T-cell (primary cell): ENCODE measurements around the gene CREB3. TPM values are rescaled to one million over a fixed set of nuclear protein-coding genes. Genes with fewer than 3 reads are reported as not detected.

ENCODE experiments used
- ATAC-seq, 4 experiments: fragments of 200-7000 bp in 3 of 4; fragments of 150-1000 bp in 1 of 4; cut with Tn5 transposase; replicated peaks in 1 of 4; 1 replicate in 3 of 4; 2 replicates in 1 of 4; pipeline ENCODE4 v1.10.0; 2021; ENCODE audit warnings: moderate library complexity in 3 of 4, mild to moderate bottlenecking in 2 of 4, moderate number of reproducible peaks in 1 of 4
- CTCF ChIA-PET, 2 donors: fragments of 300-600 bp; sonication (Branson Sonifier 250); formaldehyde crosslinking; loops; one replicate each; lab custom pipeline; 2022; ENCODE audit warnings: antibody characterized with exemption in 2 of 2; lab: Charles Lee
- POLR2A ChIA-PET, 2 donors: fragments of 300-600 bp; sonication (Branson Sonifier 250); formaldehyde crosslinking; loops; one replicate each; lab custom pipeline; 2022; ENCODE audit warnings: antibody characterized with exemption in 2 of 2; lab: Charles Lee
- DNase-seq, 35 experiments: peaks; one replicate each; pipeline versions ENCODE4 v3.0.0 to v3.0.0-alpha.2; 2013 to 2023
- H3K27ac ChIP-seq: one replicate; pipeline ENCODE4 v1.5.1; 2013; ENCODE audit warnings: low read length
- H3K27me3 ChIP-seq, 2 experiments: replicated peaks in 1 of 2; 1 replicate in 1 of 2; 2 replicates in 1 of 2; pipeline versions ENCODE4 v1.6.1 to v1.7.0; 2013; ENCODE audit warnings: low read length in 1 of 2, mixed read lengths in 1 of 2; ENCODE audit not compliant: control insufficient read depth in 2 of 2, insufficient read depth in 2 of 2; ENCODE audit errors: extremely low read depth in 1 of 2
- H3K36me3 ChIP-seq, 2 donors: 1 replicate in 1 of 2; 2 replicates in 1 of 2; pipeline versions ENCODE4 v1.6.1 to v1.7.0; 2013; ENCODE audit warnings: low read length in 1 of 2; ENCODE audit not compliant: control insufficient read depth in 2 of 2, insufficient read depth in 1 of 2; ENCODE audit errors: extremely low read depth in 1 of 2
- H3K4me1 ChIP-seq, 2 experiments: 1 replicate in 1 of 2; 2 replicates in 1 of 2; pipeline versions ENCODE4 v1.6.1 to v1.7.0; 2013; ENCODE audit warnings: low read length in 2 of 2, mixed read lengths in 1 of 2; ENCODE audit not compliant: insufficient read depth in 2 of 2, control insufficient read depth in 1 of 2; ENCODE audit errors: extremely low read depth in 1 of 2
- H3K4me3 ChIP-seq, 2 donors: 1 replicate in 1 of 2; 2 replicates in 1 of 2; pipeline versions ENCODE4 v1.5.1 to v1.7.0; 2013; ENCODE audit warnings: mild to moderate bottlenecking in 2 of 2, low read length in 1 of 2, moderate library complexity in 1 of 2; ENCODE audit not compliant: control insufficient read depth in 1 of 2; ENCODE audit errors: extremely low read depth in 1 of 2
- H3K9me3 ChIP-seq: 2 replicates; pipeline ENCODE4 v1.7.0; 2013
- H3K27ac Mint-ChIP-seq, 2 donors: one replicate each; pipeline ENCODE4 v1.8.0; 2020 to 2021; ENCODE audit warnings: mild to moderate bottlenecking in 2 of 2, mixed read lengths in 2 of 2
- H3K27me3 Mint-ChIP-seq, 2 donors: one replicate each; pipeline ENCODE4 v1.8.0; 2021 to 2022; ENCODE audit warnings: mixed read lengths in 2 of 2
- H3K36me3 Mint-ChIP-seq: one replicate; pipeline ENCODE4 v1.8.0; 2021; ENCODE audit warnings: mixed read lengths
- H3K4me1 Mint-ChIP-seq, 3 donors: one replicate each; pipeline ENCODE4 v1.8.0; 2020 to 2022; ENCODE audit warnings: mixed read lengths in 3 of 3, mild to moderate bottlenecking in 1 of 3
- H3K4me3 Mint-ChIP-seq, 3 donors: one replicate each; pipeline ENCODE4 v1.8.0; 2020 to 2022; ENCODE audit warnings: mild to moderate bottlenecking in 3 of 3, mixed read lengths in 3 of 3, moderate library complexity in 3 of 3
- H3K9me3 Mint-ChIP-seq, 3 donors: one replicate each; pipeline ENCODE4 v1.8.0; 2020 to 2022; ENCODE audit warnings: mixed read lengths in 3 of 3
- WGBS: methylation state at CpG from one replicate; pipeline ENCODE4 v1.1.5; 2013; ENCODE audit warnings: missing lambda C conversion rate; ENCODE audit not compliant: insufficient coverage; 5-methylcytosine and 5-hydroxymethylcytosine counted together
- total RNA-seq, 35 experiments: library from RNA in 6 of 35; stranded (reverse) in 6 of 35; fragments of 120-200 nt in 1 of 35; gene quantifications; one replicate each; pipeline versions ENCODE4 v1.2.1 to v1.2.4 and lab custom pipeline; 2013 to 2026

The CREB3 gene
- total RNA-seq, 5 donors from 2014 or later (not counting 1 experiment from before 2014, with no cell fraction given), result 15.9 to 22.6 (median 19.3) TPM

GRCh38 chr9:35717132-35717870, 15.2 kb upstream of the CREB3 start:
- H3K4me3 ChIP-seq, result no peak overlapping the region
- H3K36me3 Mint-ChIP-seq, result peaks cover 69% of the 10 kb centered on the region
- H3K9me3 Mint-ChIP-seq, result no peaks in the 10 kb centered on the region
- H3K36me3 ChIP-seq, result peaks cover 45 to 97% of the 10 kb centered on the region in 2 donors
- H3K9me3 ChIP-seq, result no peaks in the 10 kb centered on the region
- 94% methylated on average over 12 of the region's 14 CpGs for WGBS
- no peak overlapping the region for H3K27ac Mint-ChIP-seq
- H3K4me1 ChIP-seq, result no peaks in the 10 kb centered on the region
- H3K27ac ChIP-seq, result no peak overlapping the region
- H3K27me3 Mint-ChIP-seq, result no peaks in the 10 kb centered on the region
- H3K4me1 Mint-ChIP-seq, result peaks cover 0 to 10% (median 3%) of the 10 kb centered on the region in 3 donors
- ChIA-PET CTCF (no interaction called here), POLR2A (interaction anchor here in 1 of 2 donors (0.5 kb wide), 1 partner anchor 546 kb away, joined by 6 read pairs; no protein-coding TSS in a partner anchor)
- ATAC-seq, result no peak
- no peaks in the 10 kb centered on the region for H3K27me3 ChIP-seq
- DNase-seq, result no peak
- H3K4me3 Mint-ChIP-seq, result no peak overlapping the region

- DNase-seq (peak in 1 of 35 experiments; percentile 9), ATAC-seq (no peak)
- WGBS, result 92% methylated on average over 10 of the region's 15 CpGs
- Mint-ChIP-seq H3K27ac (no peak overlapping the region), H3K27me3 (no peaks in the 10 kb centered on the region), H3K4me3 (no peak overlapping the region), H3K36me3 (peaks cover 70% of the 10 kb centered on the region), H3K9me3 (no peaks in the 10 kb centered on the region), H3K4me1 (peaks cover 0 to 13% (median 3%) of the 10 kb centered on the region in 3 donors)
- no peaks in the 10 kb centered on the region for H3K9me3 ChIP-seq
- H3K27me3 ChIP-seq, result no peaks in the 10 kb centered on the region
- POLR2A ChIA-PET, result no interaction called here
- CTCF ChIA-PET, result no interaction called here
- H3K27ac ChIP-seq, result no peak overlapping the region
- no peak overlapping the region for H3K4me3 ChIP-seq
- no peaks in the 10 kb centered on the region for H3K4me1 ChIP-seq
- peaks cover 51 to 100% of the 10 kb centered on the region in 2 donors for H3K36me3 ChIP-seq
Measured at GRCh38 chr9:35718721-35719511, 13.6 kb upstream of the CREB3 start.

- no peaks in the 10 kb centered on the region for H3K27me3 ChIP-seq
- no peak overlapping the region for H3K27ac ChIP-seq
- Mint-ChIP-seq H3K4me1 (peaks cover 0 to 13% (median 3%) of the 10 kb centered on the region in 3 donors), H3K36me3 (peaks cover 70% of the 10 kb centered on the region), H3K4me3 (no peak overlapping the region), H3K27me3 (no peaks in the 10 kb centered on the region), H3K9me3 (no peaks in the 10 kb centered on the region), H3K27ac (no peak overlapping the region)
- 100% methylated on average over 1 of the region's 4 CpGs for WGBS
- DNase-seq, result no peak
- H3K4me1 ChIP-seq, result no peaks in the 10 kb centered on the region
- ATAC-seq, result no peak
- H3K4me3 ChIP-seq, result no peak overlapping the region
- H3K36me3 ChIP-seq, result peaks cover 51 to 100% of the 10 kb centered on the region in 2 donors
- H3K9me3 ChIP-seq, result no peaks in the 10 kb centered on the region
- ChIA-PET CTCF (interaction anchor here in 1 of 2 donors (0.5 kb wide), 1 partner anchor 70 kb away, joined by 4 read pairs; no protein-coding TSS in a partner anchor), POLR2A (no interaction called here)
Measured at GRCh38 chr9:35719546-35719945, 12.9 kb upstream of the CREB3 start.

- H3K36me3 Mint-ChIP-seq, result peaks cover 52% of the 10 kb centered on the region
- ATAC-seq (no peak), DNase-seq (no peak)
- CTCF ChIA-PET, result no interaction called here
- H3K27ac Mint-ChIP-seq, result no peak overlapping the region
- peaks cover 6 to 13% (median 7%) of the 10 kb centered on the region in 3 donors for H3K4me1 Mint-ChIP-seq
- Histone ChIP-seq H3K4me1 (peaks cover 16 to 23% of the 10 kb centered on the region in 2 experiments), H3K27ac (no peak overlapping the region), H3K27me3 (no peaks in the 10 kb centered on the region), H3K4me3 (no peak overlapping the region), H3K9me3 (no peaks in the 10 kb centered on the region), H3K36me3 (peaks cover 33 to 81% of the 10 kb centered on the region in 2 donors)
- no CpG with 5 or more reads among the region's 2 CpGs for WGBS
- POLR2A ChIA-PET, result no interaction called here
- H3K4me3 Mint-ChIP-seq, result no peak overlapping the region
- no peaks in the 10 kb centered on the region for H3K9me3 Mint-ChIP-seq
- H3K27me3 Mint-ChIP-seq, result no peaks in the 10 kb centered on the region
Measured at GRCh38 chr9:35723426-35723825, 9.0 kb upstream of the CREB3 start.

GRCh38 chr9:35723908-35724307, 8.6 kb upstream of the CREB3 start:
- POLR2A ChIA-PET, result no interaction called here
- Mint-ChIP-seq H3K4me1 (peaks cover 6 to 13% (median 7%) of the 10 kb centered on the region in 3 donors), H3K4me3 (no peak overlapping the region), H3K9me3 (no peaks in the 10 kb centered on the region), H3K27me3 (no peaks in the 10 kb centered on the region), H3K27ac (no peak overlapping the region), H3K36me3 (peaks cover 50% of the 10 kb centered on the region)
- Histone ChIP-seq H3K4me3 (no peak overlapping the region), H3K4me1 (peaks cover 20 to 27% of the 10 kb centered on the region in 2 experiments), H3K36me3 (peaks cover 32 to 76% of the 10 kb centered on the region in 2 donors), H3K9me3 (no peaks in the 10 kb centered on the region), H3K27me3 (no peaks in the 10 kb centered on the region), H3K27ac (no peak overlapping the region)
- 100% methylated on average over 4 of the region's 8 CpGs for WGBS
- CTCF ChIA-PET, result no interaction called here
- DNase-seq, result no peak
- ATAC-seq, result no peak

- H3K27ac Mint-ChIP-seq, result no peak overlapping the region
Measured at GRCh38 chr9:35725362-35725761, 7.1 kb upstream of the CREB3 start.

More at GRCh38 chr9:35725362-35725761, 7.1 kb upstream of the CREB3 start:
- Mint-ChIP-seq H3K36me3 (peaks cover 41% of the 10 kb centered on the region), H3K4me1 (peaks cover 3 to 13% (median 7%) of the 10 kb centered on the region in 3 donors), H3K9me3 (no peaks in the 10 kb centered on the region), H3K27me3 (no peaks in the 10 kb centered on the region), H3K4me3 (no peak overlapping the region)
- Histone ChIP-seq H3K4me1 (peaks cover 34 to 42% of the 10 kb centered on the region in 2 experiments), H3K9me3 (no peaks in the 10 kb centered on the region), H3K36me3 (peaks cover 20 to 61% of the 10 kb centered on the region in 2 donors), H3K27ac (no peak overlapping the region), H3K4me3 (no peak overlapping the region), H3K27me3 (no peaks in the 10 kb centered on the region)
- no peak for ATAC-seq
- WGBS, result 98% methylated on average over 10 of the region's 11 CpGs
- ChIA-PET POLR2A (interaction anchor here in 1 of 2 donors (0.5 kb wide), 1 partner anchor 1649 kb away, joined by 4 read pairs; no protein-coding TSS in a partner anchor), CTCF (interaction anchor here in 1 of 2 donors (0.9 to 1.5 kb wide), 2 partner anchors 69 to 122 kb away, joined by 3 to 4 read pairs; no protein-coding TSS in a partner anchor)
- DNase-seq, result no peak
